ENCODE results near the gene TIMM17A.

Gene TIMM17A

GRCh38 chr1:201945157-201945556 lies 10.1 kb upstream of the TIMM17A start:
- H3K4me3 ChIP-seq (ENCODE audit: control insufficient read depth, low read depth, low read length) = peak overlapping the region; percentile 70
- TF ChIP-seq CTCF (IDR thresholded peaks at IDR 0.05; ENCODE audit: control insufficient read depth, insufficient read depth, low read depth, low read length, missing control alignments) = peak; percentile 58
- no peak for DNase-seq (ENCODE audit: low read depth)

DNA sequence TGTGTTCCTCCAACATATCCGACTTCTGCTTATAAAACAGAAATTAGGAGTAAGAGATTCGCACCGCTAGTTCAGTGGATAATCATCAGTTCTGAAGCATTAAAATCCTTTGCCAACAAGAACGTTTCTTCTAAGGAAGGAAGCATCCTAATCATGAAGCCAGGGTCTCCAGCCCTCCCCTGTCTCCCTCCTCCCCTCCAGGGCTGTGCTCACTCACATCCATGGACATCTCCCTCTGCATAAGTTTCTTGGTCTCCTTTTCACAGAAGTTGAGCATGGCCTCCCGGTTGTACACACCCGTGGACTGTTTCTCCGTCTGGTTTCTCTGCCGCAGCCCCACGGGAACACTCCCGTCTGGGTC lies 9.5 kb upstream of the TIMM17A start:
- DNase-seq (ENCODE audit: low read depth) = no peak
- H3K4me3 ChIP-seq (ENCODE audit: control insufficient read depth, low read depth, low read length) = peak overlapping the region; percentile 70
- TF ChIP-seq CTCF (IDR thresholded peaks at IDR 0.05; ENCODE audit: control insufficient read depth, insufficient read depth, low read depth, low read length, missing control alignments) = no peak

DNA sequence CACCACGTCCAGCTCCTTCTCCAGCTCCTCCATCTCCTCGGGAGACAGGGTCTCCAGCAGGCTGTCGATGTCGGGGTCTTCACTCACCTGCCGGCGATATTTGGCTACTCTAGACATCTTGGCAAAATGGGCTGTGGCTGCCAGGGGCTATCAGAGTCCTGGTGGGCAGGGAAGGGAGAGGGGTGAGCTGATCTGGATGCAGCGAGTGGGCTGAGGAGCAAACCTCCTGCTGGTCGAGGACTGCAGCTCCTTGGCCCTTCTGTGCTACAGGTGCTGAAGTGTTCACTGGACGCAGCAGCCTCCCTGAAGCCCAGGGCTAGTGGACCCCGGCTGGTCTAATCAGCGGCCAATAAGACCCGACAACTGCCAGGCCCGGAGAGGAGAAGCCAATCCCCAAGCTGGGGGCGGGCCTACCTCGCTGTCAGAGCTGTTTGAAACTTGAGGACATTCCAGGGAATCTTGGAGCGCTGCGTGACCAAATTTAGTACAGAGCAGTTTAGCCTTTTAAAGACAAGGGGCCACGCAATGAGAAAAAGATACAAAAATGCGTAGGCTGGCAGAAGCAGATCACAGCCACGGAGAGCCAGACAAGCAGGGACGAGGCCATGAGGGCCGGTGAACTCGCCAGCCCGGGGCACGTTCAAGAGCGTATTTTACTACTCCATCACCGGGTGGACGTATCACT lies 8.9 kb upstream of the TIMM17A start, which contains the start of gene LMOD1:
Gene LMOD1, minus strand, starts transcription at position 325 of the 685 bp plus-strand sequence. Its CDS starts 208 bp downstream, at position 117.
- peak; percentile 79 for DNase-seq (ENCODE audit: low read depth)

DNA sequence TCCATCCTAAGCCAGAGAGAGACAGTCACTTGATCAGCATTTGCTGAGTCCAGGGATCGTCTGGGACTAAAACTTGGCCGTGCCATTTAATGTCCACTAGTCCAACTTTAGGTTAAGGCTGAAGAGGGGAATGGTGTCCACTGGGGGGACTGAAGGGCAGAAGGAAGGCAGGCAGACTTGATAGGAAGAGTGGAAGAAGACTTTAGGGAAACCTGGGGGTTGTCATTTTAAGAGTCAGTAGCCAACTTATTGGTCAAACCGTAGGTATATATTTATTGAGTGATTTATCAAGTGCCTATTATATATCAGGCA lies 7.7 kb upstream of the TIMM17A start:
- DNase-seq (ENCODE audit: low read depth) = no peak
- no peak overlapping the region for H3K4me3 ChIP-seq (ENCODE audit: control insufficient read depth, low read depth, low read length)
- no peak for TF ChIP-seq CTCF (IDR thresholded peaks at IDR 0.05; ENCODE audit: control insufficient read depth, insufficient read depth, low read depth, low read length, missing control alignments)

More for the DNA sequence above, 8.9 kb upstream of the TIMM17A start, which contains the start of gene LMOD1:
- H3K4me3 ChIP-seq (ENCODE audit: control insufficient read depth, low read depth, low read length) = peak within 1 kb of the TSS; percentile 70
- peak; percentile 9 for TF ChIP-seq CTCF (IDR thresholded peaks at IDR 0.05; ENCODE audit: control insufficient read depth, insufficient read depth, low read depth, low read length, missing control alignments)

- no peak overlapping the region for H3K4me3 ChIP-seq (ENCODE audit: control insufficient read depth, low read depth, low read length)
- no peak for DNase-seq (ENCODE audit: low read depth)
- no peak for TF ChIP-seq CTCF (IDR thresholded peaks at IDR 0.05; ENCODE audit: control insufficient read depth, insufficient read depth, low read depth, low read length, missing control alignments)
Observed at GRCh38 chr1:201949491-201949890, 5.8 kb upstream of the TIMM17A start.

GRCh38 chr1:201954263-201955008 lies 867 bp upstream of the TIMM17A start:
- H3K4me3 ChIP-seq (ENCODE audit: control insufficient read depth, low read depth, low read length) = peak overlapping the region; percentile 94
- no peak for DNase-seq (ENCODE audit: low read depth)
- TF ChIP-seq CTCF (IDR thresholded peaks at IDR 0.05; ENCODE audit: control insufficient read depth, insufficient read depth, low read depth, low read length, missing control alignments) = no peak
